PC-9 (cell line): ENCODE measurements around the gene TTC23.

ENCODE experiments used
- CTCF ChIP-seq: fragments of 200-600 bp; sonication (generic); conservative IDR thresholded peaks from 2 replicates; pipeline ENCODE4 v1.6.1; 2017; ENCODE audit warnings: mixed run types, antibody characterized with exemption, mild to moderate bottlenecking, moderate library complexity
- EZH2 ChIP-seq: fragments of 200-600 bp; sonication (generic); IDR thresholded peaks from 2 replicates; pipeline ENCODE4 v1.8.0; 2017; ENCODE audit warnings: antibody characterized with exemption, low read depth

DNA sequence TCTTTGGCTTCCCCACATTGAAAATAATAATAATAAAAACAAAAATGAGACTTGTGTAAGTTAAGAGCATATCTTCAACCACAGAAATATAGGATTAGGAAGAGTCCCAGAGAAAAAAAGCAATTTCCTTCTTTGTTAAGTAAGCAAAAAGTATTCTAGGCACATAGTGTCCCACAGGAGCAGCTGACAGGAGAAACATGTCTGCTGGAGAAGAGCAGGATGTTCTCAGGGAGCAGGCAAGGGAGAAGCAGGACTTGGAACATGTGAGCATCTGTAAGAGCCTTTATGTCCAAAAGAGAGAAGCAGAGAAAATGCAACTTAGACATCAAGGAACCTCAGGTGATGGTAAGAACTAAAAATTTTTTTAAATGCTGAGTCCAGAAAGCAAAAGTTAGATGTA is 39.0 kb downstream of the TTC23 start:
- TF ChIP-seq CTCF (no peak), EZH2 (no peak)
